NB4 (cell line): ENCODE data around the gene KLHL3.

Source experiments
- POLR2A ChIP-seq: IDR thresholded peaks from 2 replicates; pipeline ENCODE4 v1.6.1; 2011; ENCODE audit warnings: mild to moderate bottlenecking; ENCODE audit not compliant: insufficient read length; ENCODE audit errors: extremely low read depth
- TF ChIP-seq, protein P1 (sequence below): IDR thresholded peaks from one replicate; pipeline ENCODE4 v1.5.1; 2012; ENCODE audit warnings: low read depth, low read length

DNA sequence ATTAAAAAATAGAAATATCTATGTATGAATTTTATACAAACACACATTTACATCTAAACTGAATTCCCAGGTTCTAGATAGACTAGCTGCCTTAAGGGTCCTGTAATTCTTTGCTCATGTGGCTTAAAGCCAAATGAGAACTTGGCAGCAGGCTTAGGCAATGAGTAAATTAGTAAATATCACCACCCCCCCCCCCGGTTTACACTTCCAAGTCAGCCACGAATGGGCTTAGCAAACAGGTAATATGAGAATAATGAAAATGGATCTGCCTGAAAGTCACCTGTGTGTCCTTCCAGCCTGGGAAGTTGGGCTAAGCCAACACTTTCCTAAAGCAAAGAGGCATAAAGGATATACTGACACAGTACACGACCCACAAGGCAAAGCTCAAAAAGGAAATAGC lies 108.6 kb downstream of the KLHL3 start:
- TF ChIP-seq, protein P1, sequence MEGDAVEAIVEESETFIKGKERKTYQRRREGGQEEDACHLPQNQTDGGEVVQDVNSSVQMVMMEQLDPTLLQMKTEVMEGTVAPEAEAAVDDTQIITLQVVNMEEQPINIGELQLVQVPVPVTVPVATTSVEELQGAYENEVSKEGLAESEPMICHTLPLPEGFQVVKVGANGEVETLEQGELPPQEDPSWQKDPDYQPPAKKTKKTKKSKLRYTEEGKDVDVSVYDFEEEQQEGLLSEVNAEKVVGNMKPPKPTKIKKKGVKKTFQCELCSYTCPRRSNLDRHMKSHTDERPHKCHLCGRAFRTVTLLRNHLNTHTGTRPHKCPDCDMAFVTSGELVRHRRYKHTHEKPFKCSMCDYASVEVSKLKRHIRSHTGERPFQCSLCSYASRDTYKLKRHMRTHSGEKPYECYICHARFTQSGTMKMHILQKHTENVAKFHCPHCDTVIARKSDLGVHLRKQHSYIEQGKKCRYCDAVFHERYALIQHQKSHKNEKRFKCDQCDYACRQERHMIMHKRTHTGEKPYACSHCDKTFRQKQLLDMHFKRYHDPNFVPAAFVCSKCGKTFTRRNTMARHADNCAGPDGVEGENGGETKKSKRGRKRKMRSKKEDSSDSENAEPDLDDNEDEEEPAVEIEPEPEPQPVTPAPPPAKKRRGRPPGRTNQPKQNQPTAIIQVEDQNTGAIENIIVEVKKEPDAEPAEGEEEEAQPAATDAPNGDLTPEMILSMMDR, result no peak
- no peak for TF ChIP-seq POLR2A
